Measurements from ENCODE around the gene MBNL1.
"Not testable (repeated sequence)": the region's sequence is repeated elsewhere in the genome, so short reads cannot be mapped to it uniquely, and the experiment has no call there.

The MBNL1 gene

DNA sequence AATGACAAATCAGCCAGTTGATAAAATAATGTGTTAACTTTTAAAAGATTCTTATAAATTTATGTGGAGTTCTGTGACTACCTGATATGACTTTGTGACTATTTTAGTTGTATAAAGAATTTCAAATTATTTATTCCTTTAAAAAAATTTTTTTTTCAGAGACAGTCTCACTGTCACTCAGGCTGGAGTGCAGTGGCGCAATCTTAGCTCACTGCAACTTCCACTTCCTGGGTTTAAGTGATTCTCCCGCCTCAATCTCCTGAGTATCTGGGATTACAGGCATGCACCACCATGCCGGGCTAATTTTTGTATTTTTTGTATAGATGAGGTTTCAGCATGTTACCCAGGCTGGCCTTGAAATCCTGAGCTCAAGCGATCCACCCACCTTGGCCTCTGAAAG lies 48.5 kb downstream of the MBNL1 start:
- DNase-seq (ENCODE audit: low read depth in 1 of 2, low spot score in 1 of 2) = no peak

DNA sequence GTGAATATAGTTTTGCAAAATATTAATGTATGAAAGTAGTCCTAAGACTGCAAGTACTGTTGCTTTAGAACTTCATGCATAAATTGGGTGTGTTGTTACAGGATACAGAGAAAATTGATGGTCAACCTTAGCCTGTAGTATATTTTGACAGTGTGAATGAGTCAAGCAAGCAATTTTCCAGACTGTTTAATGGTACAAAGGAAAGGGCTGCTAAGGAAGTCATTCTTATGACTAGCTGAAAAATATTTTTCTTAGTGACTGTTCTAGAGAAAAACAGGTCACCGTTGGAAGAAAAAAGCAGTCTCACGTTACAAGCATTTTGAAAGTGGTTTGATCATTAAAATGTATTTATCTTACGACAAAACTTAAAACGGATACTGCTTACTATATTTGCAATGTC lies 49.2 kb downstream of the MBNL1 start:
- DNase-seq (ENCODE audit: low read depth in 1 of 2, low spot score in 1 of 2) = no peak

DNA sequence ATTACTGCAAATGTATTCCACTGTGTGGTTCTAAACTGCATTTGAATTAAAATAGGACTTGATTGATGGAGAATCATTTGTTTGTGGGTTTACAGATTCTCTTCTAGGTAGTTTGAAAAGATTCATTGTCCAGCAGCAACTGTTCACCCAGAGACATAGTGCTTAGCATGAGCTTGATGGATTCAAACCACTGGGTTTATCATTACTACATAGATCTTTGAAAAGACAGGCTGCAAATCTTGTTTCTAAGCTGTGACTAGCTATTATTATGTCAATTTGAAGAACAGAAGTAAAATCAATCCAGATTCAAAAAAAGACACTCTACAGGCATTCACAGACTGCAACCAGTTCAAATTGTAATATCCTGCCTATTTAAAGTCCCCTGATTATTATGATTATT lies 49.8 kb downstream of the MBNL1 start:
- no peak for DNase-seq (ENCODE audit: low read depth in 1 of 2, low spot score in 1 of 2)

DNA sequence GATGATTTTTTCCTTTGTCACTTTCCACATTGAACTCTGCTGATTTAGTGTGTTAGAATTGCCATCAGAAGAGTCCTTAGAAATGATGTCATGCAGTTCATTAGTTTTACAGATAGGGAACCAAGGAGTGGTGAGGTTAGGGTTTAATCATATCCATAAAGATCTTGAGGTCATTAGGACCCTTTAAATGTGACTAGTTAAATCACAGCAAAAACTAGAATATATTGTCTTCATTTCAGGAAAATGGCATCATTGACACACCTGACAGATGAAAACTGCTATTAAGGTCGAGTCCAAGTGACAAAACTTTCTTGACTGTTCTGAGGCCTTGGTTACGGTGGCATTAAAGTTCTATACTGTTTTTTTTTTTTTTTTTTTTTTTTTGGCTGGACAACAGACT lies 50.5 kb downstream of the MBNL1 start:
- no peak for DNase-seq (ENCODE audit: low read depth in 1 of 2, low spot score in 1 of 2)

DNA sequence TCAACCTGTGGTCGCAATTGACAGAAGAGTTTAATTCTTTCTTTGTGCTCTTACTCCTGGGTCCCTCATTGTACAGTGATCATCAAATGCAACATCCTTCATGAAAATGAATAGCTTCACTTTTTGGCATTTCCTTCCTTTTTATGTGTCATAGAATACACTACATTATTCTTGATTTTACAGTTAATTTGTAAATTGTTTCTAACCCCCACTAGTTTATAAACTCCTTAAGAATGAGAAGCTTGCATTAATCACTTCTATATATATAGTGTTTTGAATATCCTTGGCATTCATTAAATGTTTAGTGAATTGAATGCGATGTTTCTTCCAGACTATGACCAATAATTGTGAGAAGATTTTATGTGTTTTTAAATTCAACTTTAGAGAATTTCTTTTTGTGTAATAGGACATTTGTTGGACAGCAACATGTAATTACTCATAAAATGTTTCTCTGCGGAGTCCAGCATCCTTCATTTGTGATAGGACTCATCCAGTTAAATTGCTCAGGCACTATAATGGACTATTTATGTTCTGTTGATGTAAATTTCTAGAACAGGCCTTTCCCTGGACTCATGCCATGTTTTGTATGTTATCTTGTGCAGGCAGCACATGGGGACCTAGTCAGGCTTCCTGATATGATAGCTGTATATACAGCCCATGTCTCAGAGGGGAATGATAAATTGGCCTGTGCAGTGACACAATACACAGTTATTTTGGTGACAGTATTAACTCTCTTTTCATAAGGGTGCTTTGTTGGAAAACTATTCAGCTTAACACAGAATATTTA lies 51.3 kb downstream of the MBNL1 start:
- no peak for DNase-seq (ENCODE audit: low read depth in 1 of 2, low spot score in 1 of 2)

DNA sequence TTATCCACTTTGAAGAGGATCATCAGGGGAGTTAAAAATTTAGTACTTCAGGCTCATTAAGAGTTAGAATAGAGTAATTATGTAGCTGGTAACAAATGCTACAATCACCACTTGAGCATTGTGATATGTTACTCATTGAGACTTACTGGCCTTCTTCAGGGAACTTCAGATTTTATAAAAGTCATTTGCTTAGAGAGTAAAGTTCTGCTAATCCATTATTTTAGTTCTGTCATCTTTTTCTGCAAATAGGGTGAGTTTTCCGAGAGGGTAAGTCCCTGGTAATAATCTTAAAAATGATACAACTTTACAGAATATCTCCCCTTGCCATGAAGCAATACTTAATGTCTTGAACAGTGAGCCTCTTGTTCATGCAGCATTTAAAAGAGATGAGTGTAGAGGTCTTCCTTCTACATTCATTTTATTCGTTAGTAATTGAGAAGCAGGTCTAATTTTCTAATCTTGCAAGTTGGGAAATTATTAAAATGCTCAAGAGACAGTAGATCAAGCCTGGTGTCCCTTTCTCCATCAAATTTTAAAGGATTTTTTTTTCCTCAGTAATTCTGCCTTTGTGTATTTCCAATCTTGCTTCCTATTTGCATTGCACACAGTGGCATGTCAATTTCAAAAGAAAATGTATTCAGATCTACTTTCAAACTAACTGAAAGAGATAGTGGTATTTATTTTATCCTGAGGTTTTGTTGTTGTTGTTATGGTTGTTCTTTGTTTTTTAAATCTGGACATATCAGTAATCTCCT lies 52.6 kb downstream of the MBNL1 start:
- DNase-seq (ENCODE audit: low read depth in 1 of 2, low spot score in 1 of 2) = no peak

DNA sequence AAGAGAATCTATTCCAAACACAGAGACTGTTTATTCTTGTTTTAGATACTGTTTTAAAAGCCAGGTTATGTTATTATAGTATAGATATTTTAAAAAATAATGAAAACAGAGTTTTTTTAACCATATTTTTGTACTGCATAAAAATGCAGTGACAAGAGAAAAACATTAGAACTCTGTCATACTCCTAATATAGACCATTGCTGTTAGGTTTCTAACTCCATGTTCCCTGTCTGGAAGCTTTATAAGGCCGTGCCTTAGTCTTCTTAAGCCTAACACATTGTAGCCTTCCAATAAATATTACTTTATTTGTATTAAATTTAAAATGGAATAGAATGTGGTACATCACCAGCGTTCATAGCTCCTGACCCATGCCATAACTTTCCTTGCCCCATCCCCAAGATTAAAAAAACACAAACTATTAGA lies 53.2 kb downstream of the MBNL1 start:
- DNase-seq (ENCODE audit: low read depth in 1 of 2, low spot score in 1 of 2) = no peak

DNA sequence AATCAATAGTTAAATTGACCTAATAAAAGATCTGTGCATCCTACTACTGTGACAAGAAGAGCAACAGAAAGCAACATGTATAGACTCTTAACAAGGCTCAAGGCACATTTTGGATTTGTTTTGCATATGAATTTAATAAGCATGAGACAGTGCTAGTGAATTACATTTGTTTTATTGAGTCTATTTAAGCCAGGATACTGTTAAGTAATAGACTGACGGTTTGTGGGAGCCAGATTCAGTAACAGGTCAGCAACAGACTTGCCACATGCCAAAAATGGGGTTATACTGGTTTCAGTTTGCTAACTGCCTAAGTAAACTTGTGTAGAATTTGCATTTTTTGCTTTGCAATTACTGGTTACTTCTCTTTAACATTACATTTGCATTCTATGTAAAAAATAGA lies 54.0 kb downstream of the MBNL1 start:
- DNase-seq (ENCODE audit: low read depth in 1 of 2, low spot score in 1 of 2) = no peak

DNA sequence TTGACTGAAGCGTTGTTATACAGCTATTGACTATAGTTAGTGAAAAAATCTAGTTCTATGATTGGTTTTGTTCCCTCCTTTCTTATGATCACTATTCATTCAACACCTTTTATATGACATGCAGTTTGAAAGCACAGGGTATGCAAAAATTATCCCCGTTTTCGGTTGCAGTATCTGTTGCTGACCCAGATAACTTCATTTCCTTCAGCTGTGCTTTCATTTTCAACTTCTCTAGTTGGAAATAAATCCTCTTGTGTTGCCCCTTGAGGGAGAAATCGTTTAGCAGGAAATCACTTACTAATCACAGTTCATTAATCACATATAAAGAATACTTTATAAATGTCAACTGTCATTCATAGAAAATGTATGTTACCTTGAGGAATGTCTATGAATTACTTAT lies 55.1 kb downstream of the MBNL1 start:
- DNase-seq (ENCODE audit: low read depth in 1 of 2, low spot score in 1 of 2) = no peak

DNA sequence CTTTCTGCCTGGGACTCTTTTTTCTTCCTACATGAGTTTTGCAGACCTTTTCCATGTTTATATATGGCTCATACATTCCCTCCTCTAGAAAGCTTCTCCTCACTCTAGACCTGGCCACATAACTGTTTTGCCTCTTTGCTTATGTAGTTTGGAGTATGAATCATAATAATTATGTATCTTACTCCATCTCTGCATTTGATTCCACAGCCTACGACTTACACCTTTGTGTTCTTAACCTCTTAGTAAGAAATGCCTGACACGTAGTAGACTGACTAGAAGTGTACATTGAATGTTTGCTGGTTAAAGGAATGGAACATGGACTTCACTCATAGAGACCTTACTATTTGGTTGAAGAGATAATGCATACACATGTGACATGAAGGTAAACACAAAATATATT lies 56.4 kb downstream of the MBNL1 start:
- DNase-seq (ENCODE audit: low read depth in 1 of 2, low spot score in 1 of 2) = no peak

DNA sequence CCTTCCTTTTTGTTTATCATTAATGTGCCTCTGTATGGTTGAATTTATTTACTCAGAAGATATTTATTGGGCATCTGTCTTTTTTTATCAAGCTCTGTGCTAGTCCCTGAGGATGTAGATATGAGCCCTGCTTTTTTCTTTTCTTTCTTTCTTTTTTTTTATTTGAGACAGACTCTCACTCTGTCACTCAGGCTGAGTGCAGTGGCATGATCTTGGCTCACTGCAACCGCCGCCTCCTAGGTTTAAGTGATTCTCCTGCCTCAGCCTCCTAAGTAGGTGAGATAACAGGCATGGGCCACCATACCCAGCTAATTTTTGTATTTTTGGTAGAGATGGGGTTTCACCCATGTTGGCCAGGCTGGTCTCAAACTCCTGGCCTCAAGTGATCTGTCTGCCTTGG lies 58.5 kb downstream of the MBNL1 start:
- no peak for DNase-seq (ENCODE audit: low read depth in 1 of 2, low spot score in 1 of 2)

DNA sequence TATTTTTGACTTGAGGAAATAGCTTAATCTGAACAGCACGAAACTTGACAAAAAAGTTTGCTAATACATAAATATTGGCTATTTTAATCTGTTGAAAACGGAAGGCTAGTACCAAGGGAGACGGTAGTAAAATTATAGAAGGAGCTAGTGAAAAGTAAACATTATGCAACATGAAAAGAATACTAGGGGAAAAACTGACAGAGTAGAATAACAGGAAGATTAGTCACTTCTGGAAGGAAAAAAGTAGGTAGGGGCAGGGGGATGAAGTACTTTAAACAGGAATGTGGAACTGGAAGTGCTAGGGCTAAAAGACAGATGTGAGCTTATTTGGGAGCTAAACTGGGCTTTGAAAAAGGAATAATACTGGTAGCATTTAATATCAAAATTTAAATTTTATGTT lies 60.1 kb downstream of the MBNL1 start:
- DNase-seq (ENCODE audit: low read depth in 1 of 2, low spot score in 1 of 2) = no peak

DNA sequence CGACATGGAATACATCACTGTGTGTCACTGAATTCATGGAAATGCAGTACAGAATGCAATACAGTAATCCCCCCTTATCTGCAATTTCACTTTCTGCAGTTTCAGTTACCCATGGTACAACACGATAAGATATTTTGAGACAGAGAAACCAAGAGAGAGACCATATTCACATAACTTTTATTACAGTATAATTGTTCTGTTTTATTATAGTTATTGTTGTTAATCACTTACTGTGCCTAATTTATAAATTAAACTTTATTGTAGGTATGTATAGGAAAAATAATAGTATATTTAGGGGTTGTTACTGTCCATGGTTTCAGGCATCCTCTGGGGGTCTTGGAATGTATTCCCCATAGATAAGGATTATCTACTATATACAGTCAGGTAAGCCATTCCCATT lies 61.8 kb downstream of the MBNL1 start:
- DNase-seq (ENCODE audit: low read depth in 1 of 2, low spot score in 1 of 2) = no peak

DNA sequence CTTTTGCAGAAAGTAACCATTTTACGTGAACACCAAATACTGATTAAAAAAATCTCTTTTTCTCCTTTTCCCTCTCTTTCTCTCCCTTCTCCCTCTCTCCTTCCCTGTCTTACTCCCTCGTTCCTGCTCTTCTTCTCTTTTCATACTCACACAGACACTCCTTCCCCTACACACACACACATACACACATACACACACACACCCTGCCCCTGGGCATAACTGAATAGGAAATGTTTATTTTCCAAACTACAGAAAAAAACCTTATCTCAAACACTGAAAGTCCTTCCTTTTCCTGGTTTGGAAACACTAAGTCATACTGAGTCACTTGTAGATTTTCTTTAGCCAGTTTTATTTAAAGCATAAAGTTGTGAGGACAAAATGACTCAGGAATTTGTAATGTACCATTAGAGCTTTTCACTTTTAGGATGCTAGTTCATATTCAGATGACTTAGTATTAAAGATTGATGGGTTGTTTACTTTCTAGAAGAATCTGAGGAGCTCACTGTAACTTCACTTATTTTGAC lies 62.4 kb downstream of the MBNL1 start:
- DNase-seq (ENCODE audit: low read depth in 1 of 2, low spot score in 1 of 2) = no peak

DNA sequence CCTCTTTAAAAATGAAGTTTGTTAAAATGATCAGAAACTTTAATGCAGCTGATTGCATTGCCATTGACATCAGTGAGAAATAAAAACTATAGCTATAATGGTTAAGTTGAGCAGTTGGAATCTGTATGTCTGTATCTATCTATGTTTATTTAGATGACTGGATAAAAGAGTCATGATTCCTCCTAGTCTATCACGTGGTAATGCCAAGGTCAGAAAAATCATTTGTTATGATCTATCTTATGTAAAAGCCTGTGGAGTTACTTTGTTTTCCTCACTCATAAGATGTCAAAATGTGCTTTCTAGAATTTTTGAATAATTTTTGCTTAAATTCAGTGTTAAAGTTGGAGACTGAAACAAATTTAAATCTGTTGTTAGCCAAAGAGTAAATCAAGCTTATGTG lies 63.3 kb downstream of the MBNL1 start:
- DNase-seq (ENCODE audit: low read depth in 1 of 2, low spot score in 1 of 2) = no peak

DNA sequence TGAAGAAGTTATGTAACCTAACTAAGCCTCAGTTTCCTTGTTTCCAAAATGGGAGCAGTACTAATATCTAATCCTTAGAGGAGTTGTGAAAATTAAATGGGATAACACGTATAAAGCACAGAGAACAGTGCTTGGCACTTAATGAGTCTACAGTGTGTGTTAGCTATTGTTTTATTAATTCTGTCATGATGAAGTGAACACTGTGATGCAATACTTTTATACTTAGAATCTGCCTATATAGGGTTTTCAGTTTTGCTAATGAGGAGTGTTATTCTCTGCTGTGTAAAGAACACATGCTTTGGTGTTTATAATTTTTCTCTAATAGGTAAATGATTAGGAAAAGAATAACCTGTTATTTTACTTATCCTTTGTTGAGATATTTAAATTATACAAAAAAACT lies 65.2 kb downstream of the MBNL1 start:
- DNase-seq (ENCODE audit: low read depth in 1 of 2, low spot score in 1 of 2) = no peak

DNA sequence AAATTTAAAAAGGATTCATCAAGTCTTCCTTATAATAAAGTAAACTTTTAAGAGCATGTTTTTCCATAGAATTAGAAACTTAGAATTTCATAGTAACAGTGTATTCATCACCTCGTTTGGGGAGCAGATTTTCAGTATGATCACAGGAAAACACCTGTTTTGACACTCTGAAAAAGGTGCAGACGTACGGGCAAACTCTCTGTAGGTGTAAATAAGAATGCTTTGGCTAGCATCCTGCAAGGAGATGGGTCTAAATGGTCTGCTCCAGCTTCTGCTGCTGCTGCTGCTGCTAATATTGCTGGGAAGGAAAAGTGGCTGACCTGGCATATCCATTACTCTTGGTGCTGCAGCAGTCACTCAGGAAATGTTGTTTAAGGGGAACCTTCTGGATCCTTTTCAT lies 66.0 kb downstream of the MBNL1 start:
- no peak for DNase-seq (ENCODE audit: low read depth in 1 of 2, low spot score in 1 of 2)

DNA sequence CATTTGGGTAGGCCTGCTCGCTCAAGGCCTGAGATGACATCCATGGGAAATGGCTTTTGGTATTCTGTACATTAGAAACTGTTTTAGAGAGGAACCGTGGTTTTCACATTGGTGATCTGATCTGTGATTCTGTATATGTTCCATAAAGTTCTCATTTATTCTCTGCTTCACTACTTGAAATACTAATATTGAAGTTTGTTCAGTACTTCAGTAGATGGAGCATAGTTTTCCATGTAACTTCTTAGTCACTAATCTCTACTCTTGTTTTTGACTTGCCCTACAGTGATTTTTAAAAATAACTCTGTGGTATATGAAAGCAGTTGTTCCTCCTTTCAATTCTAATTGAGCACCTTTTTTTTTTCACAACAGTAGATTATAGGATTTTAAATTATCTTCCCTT lies 66.5 kb downstream of the MBNL1 start:
- no peak for DNase-seq (ENCODE audit: low read depth in 1 of 2, low spot score in 1 of 2)

DNA sequence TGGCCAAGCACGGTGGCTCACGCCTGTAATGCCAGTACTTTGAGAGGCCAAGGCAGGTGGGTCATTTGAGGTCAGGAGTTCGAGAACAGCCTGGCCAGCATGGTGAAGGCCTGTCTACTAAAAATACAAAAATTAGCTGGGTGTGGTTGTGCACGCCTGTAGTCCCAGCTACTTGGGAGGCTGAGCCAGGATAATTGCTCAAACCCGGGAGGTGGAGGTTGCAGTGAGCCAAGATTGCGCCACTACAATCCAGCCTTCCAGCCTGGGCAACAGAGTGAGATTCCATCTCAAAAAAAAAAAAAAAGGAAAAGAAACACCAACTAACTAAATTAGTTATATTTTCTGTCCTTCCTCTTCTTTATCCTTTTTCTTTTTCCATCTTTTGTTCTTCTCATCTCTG lies 68.6 kb downstream of the MBNL1 start:
- not testable (repeated sequence) for DNase-seq (ENCODE audit: low read depth in 1 of 2, low spot score in 1 of 2)

DNA sequence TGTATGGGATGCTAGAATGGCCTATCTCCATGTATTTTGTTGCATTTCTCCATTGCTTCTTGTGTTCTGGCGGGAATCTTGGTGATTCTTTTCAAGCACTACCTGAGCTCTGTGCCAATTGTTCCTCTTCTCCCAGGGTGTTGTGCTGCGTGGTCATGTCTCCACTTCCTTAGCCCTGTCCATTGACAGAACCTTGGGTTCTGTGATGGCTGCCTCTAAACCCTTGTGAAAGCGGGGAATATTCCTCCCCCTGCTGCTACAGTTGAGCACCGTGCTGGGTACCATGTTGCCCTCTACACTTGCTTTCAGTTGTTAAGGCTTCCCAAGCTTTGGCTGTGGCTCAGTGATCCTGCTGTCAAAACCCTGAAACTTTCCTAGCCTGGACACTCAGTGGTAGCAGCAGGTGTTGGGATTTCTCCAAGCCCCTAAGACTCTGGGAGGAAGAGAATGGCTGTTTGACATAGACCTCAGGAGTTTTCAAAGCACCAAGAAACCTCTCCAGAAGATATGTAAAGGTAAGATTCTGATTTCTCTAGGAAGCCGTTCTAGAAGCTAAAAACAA lies 69.5 kb downstream of the MBNL1 start:
- DNase-seq (ENCODE audit: low read depth in 1 of 2, low spot score in 1 of 2) = no peak

DNA sequence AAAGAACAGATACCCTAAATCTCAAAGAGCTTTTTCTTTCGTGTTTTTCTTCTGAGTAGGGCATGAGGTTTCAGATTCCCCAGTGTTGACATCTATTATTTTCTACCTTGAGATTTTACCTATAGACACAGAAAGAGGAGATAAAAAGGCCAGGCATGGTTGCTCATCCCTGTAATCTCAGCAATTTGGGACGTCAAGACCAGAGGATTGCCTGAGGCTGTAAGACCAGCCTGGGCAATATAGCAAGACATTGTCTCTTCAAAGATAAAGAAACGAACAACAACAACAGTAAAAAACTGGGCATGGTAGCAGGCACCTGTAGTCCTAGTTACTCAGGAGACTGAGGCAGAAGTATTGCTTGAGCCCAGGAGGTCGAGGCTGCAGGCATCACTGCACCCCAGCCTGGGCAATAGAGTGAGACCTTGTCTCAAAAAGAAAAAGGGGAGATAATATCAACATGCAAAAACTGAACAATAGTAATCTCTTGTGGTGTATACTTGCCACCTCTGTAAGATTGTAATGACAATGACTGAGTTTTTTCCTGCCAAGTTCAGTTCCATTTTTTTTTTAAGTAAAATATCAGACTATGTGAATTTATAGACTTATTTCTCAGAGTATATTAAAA lies 71.3 kb downstream of the MBNL1 start:
- DNase-seq (ENCODE audit: low read depth in 1 of 2, low spot score in 1 of 2) = no peak

DNA sequence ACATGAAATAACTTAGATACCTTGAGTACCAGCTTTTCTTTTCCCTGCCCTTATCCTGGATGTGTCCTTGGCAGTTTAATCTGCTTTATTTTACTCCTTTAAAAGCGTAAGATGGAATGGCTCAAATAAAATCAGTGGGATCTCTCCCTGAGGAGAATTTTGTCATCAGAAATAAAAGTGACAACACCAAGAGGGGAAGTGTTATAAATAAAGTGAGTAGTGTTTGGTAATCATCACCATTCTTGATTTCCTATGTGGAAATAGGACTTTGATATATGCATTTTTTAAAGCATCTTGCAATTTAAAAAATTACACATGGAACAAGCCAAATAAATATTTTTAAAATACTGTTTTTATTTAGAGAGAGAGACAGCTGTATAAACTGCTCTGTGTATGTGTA lies 76.5 kb downstream of the MBNL1 start:
- DNase-seq (ENCODE audit: low read depth in 1 of 2, low spot score in 1 of 2) = no peak
